HK-2 (cell line): ENCODE data around the gene SAMMSON.

Experiments used
- DNase-seq: peaks from one replicate; pipeline ENCODE4 v3.0.0-alpha.2; 2018; ENCODE audit not compliant: unreplicated experiment

The SAMMSON gene

GRCh38 chr3:70011582-70011981 lies 12.0 kb downstream of the SAMMSON start:
- no peak for DNase-seq

- no peak for DNase-seq
Measured at GRCh38 chr3:70020906-70021660, 21.6 kb downstream of the SAMMSON start.

GRCh38 chr3:70028361-70028760 lies 28.8 kb downstream of the SAMMSON start:
- DNase-seq, result no peak

GRCh38 chr3:70038693-70039092 lies 39.2 kb downstream of the SAMMSON start:
- no peak for DNase-seq

GRCh38 chr3:70040386-70040785 lies 40.9 kb downstream of the SAMMSON start:
- DNase-seq, result no peak

GRCh38 chr3:70042641-70043040 lies 43.1 kb downstream of the SAMMSON start:
- DNase-seq, result no peak

GRCh38 chr3:70049761-70050160 lies 50.2 kb downstream of the SAMMSON start:
- DNase-seq, result no peak

GRCh38 chr3:70053293-70053692 lies 53.8 kb downstream of the SAMMSON start:
- no peak for DNase-seq

GRCh38 chr3:70056081-70056480 lies 56.5 kb downstream of the SAMMSON start:
- DNase-seq, result no peak

- DNase-seq, result no peak
Measured at GRCh38 chr3:70057426-70057825, 57.9 kb downstream of the SAMMSON start.

- no peak for DNase-seq
Measured at GRCh38 chr3:70061096-70061495, 61.6 kb downstream of the SAMMSON start.

GRCh38 chr3:70064194-70064779 lies 64.8 kb downstream of the SAMMSON start:
- no peak for DNase-seq

GRCh38 chr3:70065696-70066253 lies 66.2 kb downstream of the SAMMSON start:
- DNase-seq, result no peak

GRCh38 chr3:70067860-70068521 lies 68.5 kb downstream of the SAMMSON start:
- no peak for DNase-seq

GRCh38 chr3:70069557-70069956 lies 70.0 kb downstream of the SAMMSON start:
- DNase-seq, result no peak

GRCh38 chr3:70071138-70071537 lies 71.6 kb downstream of the SAMMSON start:
- DNase-seq, result no peak

- DNase-seq, result no peak
Measured at GRCh38 chr3:70072180-70072579, 72.6 kb downstream of the SAMMSON start.

- DNase-seq, result no peak
Measured at GRCh38 chr3:70072754-70073153, 73.2 kb downstream of the SAMMSON start.

GRCh38 chr3:70075101-70075500 lies 75.6 kb downstream of the SAMMSON start:
- DNase-seq, result no peak

GRCh38 chr3:70076396-70076795 lies 76.9 kb downstream of the SAMMSON start:
- no peak for DNase-seq

GRCh38 chr3:70078778-70079177 lies 79.2 kb downstream of the SAMMSON start:
- no peak for DNase-seq

GRCh38 chr3:70085613-70086012 lies 86.1 kb downstream of the SAMMSON start:
- DNase-seq, result no peak

GRCh38 chr3:70086336-70086735 lies 86.8 kb downstream of the SAMMSON start:
- DNase-seq, result no peak
